GM21529 (cell line): ENCODE data around the gene TENM4.

Experiments used
- ATAC-seq: cut with Tn5 transposase; IDR thresholded peaks from one replicate; pipeline ENCODE4 v1.9.1; 2021; ENCODE audit not compliant: unreplicated experiment

TENM4 gene

DNA sequence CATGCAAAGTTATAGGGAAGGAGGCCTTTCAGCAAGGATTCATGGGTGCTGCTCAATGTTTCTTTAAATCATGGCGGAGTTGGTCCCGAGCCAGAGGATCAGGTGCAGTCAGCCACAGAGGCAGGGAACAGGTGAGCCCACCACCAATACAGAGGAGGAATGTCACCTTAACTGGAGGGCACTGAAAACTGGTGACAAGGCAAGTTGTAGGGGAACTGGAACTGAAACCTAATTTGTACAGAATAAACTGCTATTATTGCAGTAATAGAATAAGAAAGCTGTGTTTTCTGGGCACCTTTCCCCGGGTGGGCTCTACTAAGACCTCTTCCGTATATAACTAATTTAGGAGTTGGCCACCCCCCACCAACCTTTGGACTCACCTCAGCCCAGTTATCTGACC is 570.2 kb downstream of the TENM4 start:
- ATAC-seq: no peak

DNA sequence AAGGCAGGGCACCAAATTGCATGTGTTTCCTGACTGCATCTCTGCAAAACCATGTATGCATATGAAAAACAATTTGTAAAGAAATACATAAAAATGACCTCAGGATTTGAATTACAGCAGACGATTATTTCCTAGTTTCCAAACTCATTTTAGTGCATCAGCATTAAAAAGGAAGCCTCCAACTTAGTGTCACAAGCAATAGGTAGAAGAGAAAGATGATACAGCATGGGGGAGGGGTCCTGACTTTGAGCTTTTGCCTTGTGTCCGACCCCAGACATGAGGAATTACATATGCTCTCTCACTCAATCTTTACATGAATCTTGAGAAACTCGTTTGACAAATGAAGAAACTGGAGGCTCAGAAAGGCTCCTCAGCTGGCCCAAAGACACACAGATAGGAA is 571.5 kb downstream of the TENM4 start:
- ATAC-seq: no peak

DNA sequence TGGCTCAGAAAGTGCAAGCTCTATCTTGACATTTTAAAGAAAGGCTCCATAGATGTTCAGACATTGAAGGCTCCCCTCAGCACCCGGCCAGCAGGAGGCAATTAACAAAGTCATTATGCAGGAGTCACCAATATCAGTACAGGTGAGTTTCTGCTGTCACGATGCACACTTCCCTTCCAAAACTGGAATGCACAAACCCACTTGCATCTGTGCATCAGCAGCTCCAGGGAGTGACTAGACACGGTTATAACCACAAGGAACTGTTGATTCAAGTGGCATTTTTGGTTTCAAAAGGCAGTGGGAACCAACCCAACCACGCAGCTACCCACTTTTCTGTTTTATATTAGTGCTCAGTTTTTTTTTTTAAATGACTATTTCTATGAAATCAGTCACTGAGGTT is 572.3 kb downstream of the TENM4 start:
- no peak for ATAC-seq

DNA sequence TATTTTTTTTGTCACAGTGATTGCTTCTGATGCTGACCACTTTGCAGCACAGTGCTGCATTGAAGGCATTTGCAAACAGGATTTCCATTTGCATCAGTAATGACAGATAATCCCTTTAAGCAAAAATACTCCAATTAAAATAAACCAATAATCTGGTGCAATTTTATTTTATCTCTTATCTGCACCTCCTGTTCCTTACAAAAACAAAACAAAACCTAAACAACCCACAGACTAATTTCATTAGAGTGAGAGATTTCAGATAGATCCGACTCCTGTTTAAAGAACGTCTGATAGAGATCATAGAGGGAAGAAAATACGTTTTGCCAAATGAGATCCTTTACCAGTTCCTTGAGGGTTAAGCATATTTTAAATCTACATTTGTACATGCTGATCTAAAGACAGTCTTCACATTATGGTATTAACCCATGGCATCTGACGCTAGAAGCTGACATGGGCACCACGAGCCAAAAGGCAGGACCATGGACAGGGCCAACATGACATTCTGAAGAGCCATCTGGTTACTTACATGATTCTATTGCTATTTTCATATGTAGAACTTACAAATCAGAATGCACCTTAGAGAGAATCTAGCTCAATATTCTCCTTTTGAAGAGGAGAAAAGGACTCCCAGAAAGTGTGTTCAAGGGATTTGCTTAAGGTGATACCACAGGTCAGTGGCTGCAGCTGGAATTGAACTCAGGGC is 580.0 kb downstream of the TENM4 start:
- ATAC-seq: no peak

DNA sequence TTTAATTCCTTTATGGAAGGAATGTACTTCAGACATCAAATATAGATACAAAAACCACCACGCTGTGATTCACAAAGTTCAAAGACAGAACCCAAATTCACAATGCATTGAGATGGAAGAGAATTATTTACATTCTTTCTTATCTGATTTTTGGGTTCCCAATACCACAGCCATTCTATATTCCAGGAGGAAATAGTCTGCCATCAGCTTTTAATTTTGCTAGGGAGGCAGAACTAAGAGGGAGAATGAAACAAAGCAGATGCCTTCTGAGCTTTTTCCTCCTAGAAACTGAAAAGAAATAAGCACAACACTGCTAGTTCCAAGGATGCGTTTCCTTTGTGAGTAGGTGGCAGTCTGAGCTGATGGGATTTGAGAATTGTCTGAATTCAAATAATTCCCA is 583.1 kb downstream of the TENM4 start:
- no peak for ATAC-seq

DNA sequence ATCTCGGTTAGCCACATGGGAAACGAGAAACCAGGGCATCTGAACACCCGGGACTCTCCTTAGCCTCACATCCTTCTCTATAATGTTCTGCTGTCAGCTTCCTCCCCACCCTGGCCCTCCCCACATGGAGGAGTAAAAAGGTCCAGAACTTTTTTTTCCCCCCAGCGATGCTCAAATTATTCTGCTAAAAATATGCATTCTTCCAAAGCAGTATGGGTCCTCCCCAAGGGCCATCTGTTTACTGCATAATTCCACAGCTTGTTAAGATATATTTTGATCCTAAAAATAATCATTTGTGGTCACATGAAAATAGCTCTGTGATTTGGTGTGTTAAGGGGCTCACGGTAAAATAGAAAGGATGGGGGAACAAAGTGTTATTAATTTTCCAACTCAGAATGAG is 584.6 kb downstream of the TENM4 start:
- ATAC-seq: no peak

DNA sequence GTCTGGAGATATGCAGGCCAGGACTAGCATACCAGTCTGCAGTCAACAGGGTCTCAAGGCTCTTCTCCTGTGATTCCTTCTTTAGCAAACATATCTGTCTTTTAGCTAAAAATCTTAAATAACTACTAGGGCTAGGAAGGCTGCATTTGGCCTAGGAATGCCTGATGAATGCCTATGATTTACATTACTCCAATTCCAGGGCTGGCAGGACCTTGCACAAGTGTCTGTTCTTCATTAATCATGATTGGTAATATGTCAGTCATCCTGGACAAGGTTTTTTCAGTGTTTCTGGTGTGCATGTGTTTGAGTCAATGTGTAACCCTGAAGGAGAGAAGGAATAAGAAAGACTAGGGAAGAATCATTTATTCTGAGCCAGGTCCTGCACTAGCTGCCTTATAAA is 585.7 kb downstream of the TENM4 start:
- no peak for ATAC-seq

DNA sequence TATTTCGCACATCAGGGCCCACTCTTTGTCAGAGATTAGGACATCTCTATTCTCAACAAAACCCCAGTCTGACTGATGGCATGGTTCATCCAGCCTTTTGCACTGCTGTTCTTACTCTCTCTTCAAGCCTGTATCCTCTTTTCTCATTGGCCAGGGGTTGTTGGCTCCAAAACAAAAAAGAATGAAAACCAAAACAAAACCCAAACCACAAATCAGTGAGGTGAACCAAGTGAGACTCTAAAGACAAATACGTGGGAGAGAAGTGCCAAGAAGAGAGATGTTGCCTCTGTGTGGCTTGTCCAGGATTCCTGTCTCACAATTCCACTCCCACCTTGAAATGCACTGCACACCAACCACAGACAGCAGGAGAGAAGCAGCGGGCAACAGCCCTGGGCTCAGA is 587.3 kb downstream of the TENM4 start:
- no peak for ATAC-seq

DNA sequence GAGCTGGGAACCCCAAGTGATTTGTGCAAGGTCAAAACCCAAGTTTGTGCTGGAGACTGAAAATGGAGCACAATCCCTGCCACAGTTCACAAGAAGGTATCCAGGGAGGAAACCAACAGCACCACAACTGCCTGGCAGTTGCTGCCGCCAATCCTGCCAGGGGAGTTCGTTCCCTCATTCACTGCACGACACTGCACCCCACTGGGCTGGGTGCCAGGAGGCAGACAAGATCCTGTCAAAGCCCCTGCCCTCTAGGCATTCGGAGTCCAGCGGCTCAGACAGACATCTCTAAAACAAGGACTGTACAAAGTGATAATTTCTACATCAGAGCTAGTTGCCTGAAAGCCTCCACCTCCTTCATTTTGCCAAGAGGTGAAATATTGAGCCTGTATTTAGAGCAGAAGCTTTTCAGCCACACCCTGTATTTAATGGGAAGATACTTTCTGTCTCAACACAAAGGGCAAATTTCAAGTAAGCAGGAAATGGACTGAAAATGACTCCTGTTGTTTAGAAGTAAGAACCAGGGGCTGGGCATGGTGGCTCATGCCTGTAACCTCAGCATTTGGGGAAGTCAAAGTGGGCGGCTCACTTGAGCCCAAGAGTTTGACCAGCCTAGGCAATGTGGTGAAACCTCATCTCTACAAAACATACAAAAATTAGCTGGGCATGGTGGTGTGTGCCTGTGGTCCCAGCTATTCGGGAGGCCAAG is 588.8 kb downstream of the TENM4 start:
- ATAC-seq: no peak

DNA sequence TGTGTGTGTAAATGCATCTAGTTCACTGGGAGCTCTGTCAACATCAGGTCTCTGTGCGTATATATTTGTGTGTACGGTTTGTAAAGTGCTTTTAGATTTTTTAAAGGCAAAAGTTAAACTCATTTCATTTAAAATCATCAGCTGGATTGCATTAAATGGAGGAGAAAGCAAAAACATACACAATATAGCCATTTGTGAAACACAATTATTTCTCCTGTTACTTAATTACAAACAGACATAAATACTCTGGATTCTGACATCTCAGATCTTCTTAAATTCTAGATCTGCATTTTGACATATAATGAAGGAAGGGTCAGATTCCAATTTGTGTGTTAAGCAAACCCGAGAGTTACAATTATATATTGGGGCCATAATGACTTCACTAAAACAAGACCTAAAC is 590.8 kb downstream of the TENM4 start:
- ATAC-seq: no peak

DNA sequence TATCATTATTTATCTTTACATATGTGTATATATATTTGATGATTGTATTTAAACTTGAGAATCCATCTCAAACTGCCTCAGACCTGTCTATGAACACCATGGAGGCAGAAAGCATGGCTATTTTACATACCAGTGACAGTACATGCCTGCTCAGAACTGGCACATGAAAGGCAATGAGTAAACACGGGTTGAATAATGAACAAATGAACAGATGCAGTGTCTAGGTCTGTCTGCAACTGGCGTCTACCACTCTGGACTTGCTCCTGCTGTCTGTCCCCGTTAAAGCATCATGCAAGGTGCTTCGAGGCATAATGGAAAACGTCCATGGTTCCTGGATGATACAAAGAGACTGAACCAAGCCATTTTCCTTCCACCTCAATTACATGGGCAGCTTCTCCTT is 594.6 kb downstream of the TENM4 start:
- ATAC-seq: no peak

DNA sequence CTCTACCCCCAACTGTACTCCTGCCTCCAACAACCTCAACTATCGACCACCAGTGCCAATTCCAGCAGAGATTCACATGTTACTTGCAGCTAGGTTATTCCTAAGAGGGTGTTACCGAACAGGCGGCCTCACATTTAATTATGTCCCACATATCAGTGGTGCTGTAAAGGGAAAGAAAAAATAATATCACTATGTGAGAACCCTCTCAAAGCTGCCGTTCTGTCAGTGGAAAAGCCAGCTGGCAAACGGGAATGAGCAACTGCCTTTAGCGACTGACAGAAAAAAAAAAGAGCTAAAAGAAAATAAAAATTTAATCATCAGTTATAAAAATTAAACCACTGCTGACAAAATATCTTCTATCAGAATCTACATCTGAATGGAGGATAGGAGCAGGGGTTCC is 595.3 kb downstream of the TENM4 start:
- no peak for ATAC-seq

DNA sequence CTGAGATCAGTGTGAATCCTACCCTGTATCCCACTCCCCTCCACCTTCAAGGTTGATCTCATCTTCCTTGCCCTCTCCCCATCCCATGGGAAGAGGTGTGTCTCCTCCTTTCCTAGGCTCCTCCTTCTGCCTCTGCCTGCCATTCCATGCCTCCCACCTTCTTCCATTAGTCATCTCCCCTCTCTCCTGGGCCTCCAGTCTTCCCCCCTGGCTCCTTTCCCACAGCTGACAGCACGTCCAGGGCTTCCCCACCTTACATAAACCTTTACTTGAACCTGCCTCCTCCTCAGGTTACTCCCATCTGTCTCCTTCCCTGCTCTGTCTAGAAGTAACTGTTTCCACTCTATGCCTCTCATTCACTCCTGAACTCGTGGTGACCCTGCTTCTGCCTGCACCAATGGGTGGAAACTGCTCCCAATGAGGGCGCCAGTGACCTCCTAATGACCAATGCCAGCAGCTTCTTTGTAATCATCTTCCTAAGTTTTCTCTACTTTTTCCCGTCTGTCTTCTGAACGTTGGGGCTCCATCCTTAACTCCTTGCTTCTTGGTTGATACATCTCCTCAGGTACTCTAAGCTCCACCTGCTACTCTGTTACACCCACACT is 599.3 kb downstream of the TENM4 start:
- ATAC-seq: no peak

DNA sequence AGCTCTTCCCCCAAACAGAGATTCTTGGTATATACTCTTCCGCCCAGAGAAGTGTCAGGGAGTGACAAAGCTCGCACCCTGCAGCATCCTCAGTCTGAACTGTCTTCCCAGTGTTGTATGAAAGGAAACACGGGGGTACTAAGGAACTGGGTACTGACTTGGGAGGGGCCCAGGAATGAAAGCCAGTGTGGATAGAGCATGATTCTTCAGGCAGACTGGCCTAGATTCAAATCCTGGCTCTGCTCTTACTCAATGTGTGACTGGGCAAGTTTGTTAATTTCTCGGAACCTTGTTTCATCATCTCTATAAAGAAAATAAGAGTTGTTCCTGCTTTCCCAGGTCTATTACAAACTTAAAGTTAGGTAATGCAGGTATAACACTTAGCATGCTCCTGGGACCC is 600.2 kb downstream of the TENM4 start:
- ATAC-seq: no peak

DNA sequence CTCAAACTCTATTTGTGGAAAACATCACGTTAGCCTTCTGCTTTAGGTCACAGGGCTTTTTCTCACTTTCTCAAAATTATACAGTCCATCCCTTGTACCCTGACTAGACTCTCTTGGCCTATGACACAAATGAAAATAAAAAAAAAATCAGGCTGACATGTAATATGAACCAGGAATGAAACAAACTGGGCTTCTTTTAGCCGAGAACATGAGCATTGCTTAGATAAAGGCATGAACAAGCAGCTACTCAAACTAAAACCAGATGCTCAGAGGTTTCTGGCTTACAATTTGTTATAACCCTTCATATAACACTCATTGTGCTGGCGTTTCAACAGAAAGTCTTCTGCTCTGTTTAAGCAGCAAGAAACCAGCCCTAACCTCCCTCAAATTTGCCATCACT is 600.6 kb downstream of the TENM4 start:
- ATAC-seq: no peak

DNA sequence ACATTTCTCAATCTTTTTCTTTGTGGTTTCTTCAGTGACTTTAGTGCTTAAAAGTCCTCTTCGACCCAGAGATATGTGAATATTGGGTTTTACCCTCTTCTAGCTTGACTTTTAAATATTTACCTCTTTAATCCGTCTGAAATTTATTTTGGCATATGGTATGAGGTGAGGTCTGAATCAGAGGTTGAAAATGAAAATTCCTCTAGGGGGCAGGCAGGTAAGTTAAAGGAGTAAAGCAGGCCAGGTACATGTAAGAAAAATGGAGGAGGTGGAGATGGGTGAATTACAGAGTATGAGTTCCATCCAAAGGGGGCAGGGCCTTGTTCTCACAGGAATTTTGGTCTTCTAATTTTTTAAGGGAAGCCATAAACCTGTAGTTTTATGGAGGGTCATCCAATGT is 602.4 kb downstream of the TENM4 start:
- no peak for ATAC-seq

DNA sequence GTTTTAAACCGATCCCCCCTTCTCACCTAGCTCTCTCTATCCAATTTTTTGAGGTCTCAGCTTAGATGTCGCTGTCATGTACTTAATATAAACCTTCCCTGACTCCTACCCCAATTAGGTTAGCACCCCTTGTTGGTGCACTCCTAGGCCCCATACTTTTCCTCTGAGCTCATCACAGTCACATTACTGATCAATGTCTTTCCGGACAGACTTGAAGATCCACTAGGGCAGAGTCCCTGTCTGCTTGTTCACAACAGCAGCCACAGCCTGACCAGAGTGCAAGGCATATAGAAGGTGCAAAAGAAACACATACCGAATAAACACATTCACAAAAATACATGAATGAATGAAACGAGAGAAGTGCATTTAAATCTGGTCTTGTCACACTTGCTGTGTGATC is 605.2 kb downstream of the TENM4 start:
- ATAC-seq: no peak

DNA sequence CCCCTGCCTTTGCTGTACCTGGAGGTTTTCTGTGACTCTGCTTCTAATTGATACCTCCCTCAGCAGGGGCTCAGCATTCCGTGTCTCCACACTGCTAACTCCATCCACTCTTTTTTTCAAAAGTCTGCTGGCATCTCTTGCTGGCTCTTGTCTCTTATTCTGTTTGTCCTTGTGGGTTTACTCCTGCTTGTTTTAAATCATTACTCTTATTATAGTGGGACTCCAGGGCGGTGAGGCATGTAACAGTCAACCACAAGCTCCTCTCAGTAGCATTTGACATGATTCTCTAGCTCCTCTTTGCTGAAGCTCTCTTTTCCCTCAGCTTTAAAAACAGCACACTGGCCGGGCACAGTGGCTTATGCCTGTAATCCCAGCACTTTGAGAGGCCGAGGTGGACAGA is 605.9 kb downstream of the TENM4 start:
- no peak for ATAC-seq

DNA sequence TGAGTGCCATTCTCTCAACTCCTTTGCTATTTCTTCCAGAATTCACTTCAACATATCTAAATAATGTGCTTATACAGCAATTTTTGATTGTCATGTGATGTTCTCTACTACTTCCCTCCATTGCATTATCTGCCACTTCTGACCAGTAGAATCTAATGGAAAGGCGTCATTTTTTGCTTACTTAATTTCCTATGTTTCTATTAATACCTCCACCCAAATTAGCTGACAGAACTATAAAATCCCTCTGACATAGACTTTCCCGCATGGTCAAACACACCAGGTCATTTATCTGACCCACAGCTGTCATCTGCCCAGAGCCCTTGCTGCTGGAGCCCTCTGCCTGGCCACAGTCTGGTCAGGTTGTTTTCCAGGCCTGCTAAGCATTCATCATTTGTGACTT is 607.6 kb downstream of the TENM4 start:
- ATAC-seq: no peak

DNA sequence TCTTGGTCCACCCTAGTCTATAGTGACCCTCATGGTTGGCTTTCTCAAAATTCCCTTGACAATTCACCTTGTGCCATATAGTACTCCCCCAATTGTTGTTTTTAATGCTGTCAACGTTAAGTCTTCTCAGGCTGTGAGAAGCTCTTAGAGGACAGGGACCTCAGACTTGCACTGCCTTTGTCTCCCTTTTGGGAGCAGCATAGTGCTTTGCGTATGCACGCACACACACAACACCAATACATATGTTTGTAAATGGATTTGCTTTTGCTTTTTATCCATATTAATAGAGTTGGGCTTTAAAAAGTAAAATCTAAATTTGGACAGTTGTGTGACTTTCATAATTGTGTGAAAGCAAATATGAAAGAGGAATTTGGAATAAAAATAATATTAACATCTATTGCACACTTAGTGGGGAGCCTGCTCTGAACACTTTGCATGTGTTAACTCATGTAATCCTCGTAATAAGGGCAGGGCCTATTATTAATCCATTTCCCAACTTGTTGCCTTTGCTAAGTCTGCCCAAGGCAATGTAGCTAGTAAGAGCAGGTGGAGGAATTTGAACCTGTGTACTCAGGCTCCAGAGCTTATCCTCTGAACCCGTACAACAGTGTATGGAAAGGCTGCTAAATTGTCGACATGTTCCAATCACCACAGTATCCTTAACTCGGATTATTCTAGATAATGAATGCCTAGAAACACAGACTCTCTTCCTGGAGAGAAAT is 608.4 kb downstream of the TENM4 start:
- ATAC-seq: no peak

DNA sequence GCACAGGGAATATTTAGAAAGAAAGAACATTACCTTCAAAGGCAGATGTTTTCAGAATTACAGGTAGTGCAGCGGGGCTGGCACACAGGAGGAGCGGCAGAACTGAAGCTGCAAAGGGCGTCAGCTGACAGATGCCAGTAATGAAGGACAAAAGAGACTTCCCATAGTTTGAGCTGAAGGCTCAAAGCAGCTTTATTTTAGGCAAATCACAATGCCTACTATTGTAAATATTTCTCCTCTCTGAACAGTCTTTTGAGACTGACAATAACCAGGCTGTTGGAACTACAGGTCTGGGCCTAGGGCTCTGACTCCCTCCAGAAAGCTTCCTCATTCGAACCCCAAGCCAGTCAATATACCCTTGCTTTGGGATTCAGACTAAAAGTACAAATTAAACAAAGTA is 609.3 kb downstream of the TENM4 start:
- ATAC-seq: no peak

DNA sequence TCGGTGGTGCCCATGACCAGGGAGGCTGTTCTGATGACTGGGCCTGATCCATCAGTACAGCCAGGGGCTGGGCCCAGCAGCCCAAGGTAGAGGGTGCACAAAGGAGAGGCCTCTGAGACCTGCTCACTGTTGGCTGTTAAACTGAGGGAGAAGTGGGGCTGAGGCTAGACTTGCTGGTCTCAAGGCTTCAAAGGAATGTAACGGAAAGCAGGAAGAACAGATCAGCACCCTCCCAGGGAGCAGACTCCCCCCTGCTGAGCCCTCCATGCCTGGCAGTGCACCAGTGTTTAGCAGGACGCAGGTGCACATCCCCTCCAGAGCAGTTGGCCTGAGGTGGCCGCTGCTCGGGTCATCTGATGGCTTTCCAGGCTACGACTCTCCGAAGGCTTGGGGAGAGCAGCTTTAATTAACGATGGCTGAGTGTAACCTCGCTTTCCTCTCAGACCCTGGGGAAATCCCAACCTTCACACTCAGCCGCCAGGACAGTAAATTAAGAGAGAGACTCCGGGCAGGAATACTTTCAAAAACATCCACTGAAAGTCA is 610.5 kb downstream of the TENM4 start:
- no peak for ATAC-seq
